Measurements from ENCODE around the gene HOXD13. TPM values are rescaled to one million over a fixed set of nuclear protein-coding genes. Genes with fewer than 3 reads are reported as not detected.

Gene HOXD13
- total RNA-seq, 1 donor from 2014 or later, result not detected

GRCh38 chr2:176142281-176142680, 49.8 kb downstream of the HOXD13 start:
- Histone ChIP-seq H3K4me3 (no peak overlapping the region), H3K27ac (replicated peaks) (no peak overlapping the region), H3K9me3 (replicated peaks) (no peaks in the 10 kb centered on the region), H3K27me3 (ENCODE audit: low read depth) (peaks cover 100% of the 10 kb centered on the region), H3K4me1 (peaks cover 16% of the 10 kb centered on the region), H3K36me3 (no peaks in the 10 kb centered on the region)
- DNase-seq, result no peak
- intact Hi-C loops (cut with micrococcal nuclease), result loop anchor here (5.0 kb wide), 2 partner anchors 310 to 510 kb away; no protein-coding TSS in a partner anchor
- TF ChIP-seq, protein P1, sequence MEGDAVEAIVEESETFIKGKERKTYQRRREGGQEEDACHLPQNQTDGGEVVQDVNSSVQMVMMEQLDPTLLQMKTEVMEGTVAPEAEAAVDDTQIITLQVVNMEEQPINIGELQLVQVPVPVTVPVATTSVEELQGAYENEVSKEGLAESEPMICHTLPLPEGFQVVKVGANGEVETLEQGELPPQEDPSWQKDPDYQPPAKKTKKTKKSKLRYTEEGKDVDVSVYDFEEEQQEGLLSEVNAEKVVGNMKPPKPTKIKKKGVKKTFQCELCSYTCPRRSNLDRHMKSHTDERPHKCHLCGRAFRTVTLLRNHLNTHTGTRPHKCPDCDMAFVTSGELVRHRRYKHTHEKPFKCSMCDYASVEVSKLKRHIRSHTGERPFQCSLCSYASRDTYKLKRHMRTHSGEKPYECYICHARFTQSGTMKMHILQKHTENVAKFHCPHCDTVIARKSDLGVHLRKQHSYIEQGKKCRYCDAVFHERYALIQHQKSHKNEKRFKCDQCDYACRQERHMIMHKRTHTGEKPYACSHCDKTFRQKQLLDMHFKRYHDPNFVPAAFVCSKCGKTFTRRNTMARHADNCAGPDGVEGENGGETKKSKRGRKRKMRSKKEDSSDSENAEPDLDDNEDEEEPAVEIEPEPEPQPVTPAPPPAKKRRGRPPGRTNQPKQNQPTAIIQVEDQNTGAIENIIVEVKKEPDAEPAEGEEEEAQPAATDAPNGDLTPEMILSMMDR (IDR thresholded peaks at IDR 0.05; ENCODE audit: borderline replicate concordance), result no peak

Other genes starting within 250 kb of the HOXD13 start
- 42.3 TPM for gene LNPK, start 90.5 kb upstream of the HOXD13 start, total RNA-seq
- not detected for gene EVX2, start 8.8 kb upstream of the HOXD13 start, total RNA-seq
- not detected for gene HOXD12, start 7.1 kb downstream of the HOXD13 start, total RNA-seq
- not detected for gene HOXD11, start 14.6 kb downstream of the HOXD13 start, total RNA-seq
- gene HOXD10, start 24.1 kb downstream of the HOXD13 start, total RNA-seq, result not detected
- gene HOXD9, start 30.0 kb downstream of the HOXD13 start, total RNA-seq, result 0.16 TPM
- gene HOXD8, start 37.0 kb downstream of the HOXD13 start, total RNA-seq, result 0.14 TPM
- not detected for gene HOXD4, start 58.8 kb downstream of the HOXD13 start, total RNA-seq
- gene HOXD3, start 64.6 kb downstream of the HOXD13 start, total RNA-seq, result not detected
- gene HOXD1, start 95.9 kb downstream of the HOXD13 start, total RNA-seq, result not detected
- 52.0 TPM for gene MTX2, start 176.7 kb downstream of the HOXD13 start, total RNA-seq

Measured in left ventricle myocardium inferior (tissue), 1 donor.